GM12891 (cell line): ENCODE data around the gene PIAS3.
"Not testable (repeated sequence)": the region's sequence is repeated elsewhere in the genome, so short reads cannot be mapped to it uniquely, and the experiment has no call there.

Experiments used
- DNase-seq: peaks from one replicate; pipeline ENCODE4 v3.0.0; 2011; ENCODE audit warnings: low spot score; ENCODE audit not compliant: insufficient read length
- FAIRE-seq: peaks from 2 replicates; lab custom pipeline; 2011; peaks lifted over from hg19 to GRCh38; lab: Jason Lieb, UNC
- PAX5 ChIP-seq: IDR thresholded peaks from 2 replicates; pipeline ENCODE4 v1.6.1; 2011; ENCODE audit warnings: low read length, moderate library complexity, mild to moderate bottlenecking; ENCODE audit not compliant: insufficient read depth, severe bottlenecking
- POLR2A ChIP-seq: IDR thresholded peaks from 2 replicates; pipeline ENCODE4 v1.6.1; 2011; ENCODE audit warnings: low read depth, low read length, control low read depth
- POLR2AphosphoS5 ChIP-seq: IDR thresholded peaks from 2 replicates; pipeline ENCODE4 v1.6.1; 2011; ENCODE audit warnings: low read depth, low read length, control low read depth
- POU2F2 ChIP-seq: IDR thresholded peaks from 2 replicates; pipeline ENCODE4 v1.6.1; 2011; ENCODE audit warnings: low read depth, mild to moderate bottlenecking, control low read depth, low read length, moderate library complexity
- SPI1 ChIP-seq: IDR thresholded peaks from 2 replicates; pipeline ENCODE4 v1.6.1; 2011; ENCODE audit warnings: low read depth, low read length, control low read depth
- TAF1 ChIP-seq: IDR thresholded peaks from 2 replicates; pipeline ENCODE4 v1.6.1; 2011; ENCODE audit warnings: low read depth, low read length, control low read depth

Gene PIAS3

DNA sequence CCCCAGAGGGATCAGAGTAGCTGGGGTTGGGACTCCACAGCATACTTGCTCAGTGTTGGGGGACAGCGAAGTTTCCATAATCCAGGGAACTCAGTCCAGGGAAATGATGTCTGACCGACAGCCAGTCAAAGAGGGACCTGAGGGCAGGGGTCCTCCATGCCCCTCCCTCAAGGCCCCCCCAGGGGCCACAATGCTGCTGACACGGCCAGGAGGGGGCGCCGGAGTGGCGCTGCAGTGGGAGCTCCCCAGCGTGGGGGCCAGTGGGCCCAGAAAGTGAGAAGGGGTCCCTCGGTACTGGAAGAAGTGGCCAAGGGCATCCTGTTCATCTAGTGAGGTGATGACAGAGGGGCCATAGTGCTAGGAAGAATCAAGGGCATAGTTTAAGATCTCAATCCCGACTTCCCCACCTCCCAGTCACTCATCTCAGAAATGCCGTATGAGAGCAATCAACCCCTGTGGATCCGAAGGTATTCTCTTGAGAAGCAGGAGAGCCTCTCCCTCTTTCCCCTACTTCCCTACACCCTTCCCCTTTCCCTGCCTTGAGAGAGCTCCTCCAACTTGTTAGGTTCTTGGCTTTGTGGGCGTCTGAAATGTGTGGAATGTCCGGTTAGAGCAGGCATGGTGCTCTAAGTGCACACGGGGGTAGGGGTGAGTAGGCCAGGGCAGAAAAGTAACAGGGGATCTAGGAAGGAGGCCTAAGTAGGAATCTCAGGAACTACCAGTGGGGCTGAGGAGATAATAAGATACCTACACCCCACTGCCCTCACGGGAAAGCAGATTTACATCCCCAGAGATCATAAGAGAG lies 9.3 kb downstream of the PIAS3 start:
- TF ChIP-seq POLR2AphosphoS5 (no peak), POU2F2 (no peak), SPI1 (no peak), POLR2A (no peak), PAX5 (no peak), TAF1 (no peak)
- no peak for FAIRE-seq
- DNase-seq: no peak

DNA sequence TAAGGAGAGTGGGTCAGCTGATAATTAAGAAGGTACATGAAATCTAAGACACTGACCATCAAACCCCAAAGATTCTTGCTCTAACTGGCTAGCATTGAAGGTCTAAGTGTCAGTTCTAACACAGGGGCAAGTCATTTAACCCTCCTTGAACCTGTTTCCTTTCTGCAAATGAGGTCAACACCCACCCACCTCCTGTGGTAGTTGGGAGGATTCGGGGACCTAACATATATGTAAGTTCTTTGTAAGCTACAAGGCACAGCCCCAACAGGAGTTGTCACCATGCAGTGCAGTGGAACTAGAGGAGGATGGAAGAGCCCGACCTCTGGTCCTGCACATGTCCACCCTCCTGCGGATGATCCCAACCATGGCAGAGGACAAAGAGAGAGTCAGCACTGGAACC lies 11.1 kb downstream of the PIAS3 start:
- DNase-seq: no peak
- FAIRE-seq: no peak
- TF ChIP-seq TAF1: no peak
- TF ChIP-seq PAX5: no peak
- TF ChIP-seq POU2F2: no peak
- no peak for TF ChIP-seq POLR2A
- TF ChIP-seq POLR2AphosphoS5: no peak
- no peak for TF ChIP-seq SPI1

DNA sequence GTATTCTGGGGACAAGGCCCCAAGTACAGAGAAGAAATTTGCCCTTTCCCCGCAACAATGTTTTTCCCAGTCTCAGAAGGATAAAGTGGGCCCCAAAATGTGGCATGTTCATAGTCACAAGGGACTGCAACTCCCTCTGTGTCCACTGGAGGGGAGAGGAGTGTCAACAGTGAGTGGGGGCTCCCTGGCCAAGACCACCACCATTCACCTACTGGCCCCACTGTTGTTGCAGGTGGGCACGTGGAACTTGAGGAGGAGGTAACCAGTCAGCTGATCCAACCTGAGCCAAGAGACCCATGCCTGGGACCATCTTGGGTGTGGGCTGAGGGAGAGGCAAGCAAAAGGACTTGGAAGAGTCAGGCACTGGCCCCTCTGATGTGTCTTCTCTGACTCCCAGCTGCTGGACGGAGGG lies 12.7 kb downstream of the PIAS3 start:
- FAIRE-seq (peak; percentile 72), DNase-seq (peak; percentile 66)
- TF ChIP-seq POLR2AphosphoS5 (no peak), TAF1 (no peak), POLR2A (no peak), POU2F2 (no peak), PAX5 (no peak), SPI1 (no peak)

DNA sequence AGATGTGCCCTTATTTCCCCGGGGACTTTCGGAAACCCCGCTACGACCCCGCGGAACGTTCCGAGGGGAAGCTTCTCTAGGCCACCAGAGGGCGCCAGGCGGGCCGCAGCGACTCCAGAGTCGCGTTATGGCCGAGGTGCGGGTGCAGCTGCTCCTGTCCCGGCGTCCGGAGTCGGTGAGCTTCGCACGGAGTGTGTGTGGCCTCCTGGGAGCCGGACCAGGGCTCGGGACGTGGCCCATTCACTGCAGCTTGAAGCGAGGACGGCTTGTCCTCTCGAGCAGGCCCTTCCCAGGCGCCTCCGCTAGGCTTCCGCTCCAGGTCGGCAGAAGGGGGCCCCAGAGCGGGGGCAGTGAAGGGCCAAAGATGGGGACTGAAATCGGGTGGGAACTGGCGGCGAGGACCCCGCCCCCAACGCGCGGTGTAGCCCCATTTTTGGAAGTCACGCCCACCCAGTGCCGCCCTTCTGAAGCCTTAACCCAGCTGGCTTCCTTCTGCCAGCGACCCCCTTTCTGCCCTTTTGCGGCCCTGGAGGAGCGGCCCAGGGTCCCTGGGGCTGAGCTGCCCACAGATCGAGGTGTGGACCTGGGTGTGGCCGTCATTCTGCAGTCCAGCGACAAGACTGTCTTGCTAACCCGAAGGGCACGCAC lies 13.2 kb downstream of the PIAS3 start, which contains the start of gene NUDT17:
Gene NUDT17 (plus strand): TSS at position 117 of the 648 bp plus-strand sequence. CDS start 11 bp downstream, at position 128.
- FAIRE-seq: peak; percentile 26
- peak; percentile 88 for DNase-seq
- TF ChIP-seq POLR2AphosphoS5 (0 out of 2 replicates have a peak, but pooled peaks have one; percentile 36), POLR2A (no peak), SPI1 (no peak), TAF1 (no peak), PAX5 (peak; percentile 38), POU2F2 (no peak)

DNA sequence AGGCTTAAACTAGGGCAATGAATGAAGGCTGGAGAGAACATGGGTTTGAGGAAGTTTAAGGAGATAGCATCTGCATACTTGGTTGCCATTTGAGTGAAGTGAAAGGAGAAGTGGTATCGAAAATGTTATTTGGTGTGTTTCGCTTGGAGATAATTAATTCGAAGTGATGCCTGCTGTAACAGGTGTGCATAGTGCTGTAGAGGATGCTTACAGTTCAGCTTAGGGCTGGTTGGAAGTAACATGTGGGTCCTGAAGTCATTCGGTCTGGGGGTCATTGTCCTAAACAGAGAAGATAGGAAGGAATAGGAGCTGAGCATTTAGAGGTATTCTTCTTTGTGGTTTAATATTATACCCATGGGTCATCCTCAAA lies 13.8 kb downstream of the PIAS3 start:
- DNase-seq: no peak
- FAIRE-seq: peak; percentile 96
- TF ChIP-seq TAF1: no peak
- TF ChIP-seq POLR2A: no peak
- TF ChIP-seq SPI1: peak; percentile 95

DNA sequence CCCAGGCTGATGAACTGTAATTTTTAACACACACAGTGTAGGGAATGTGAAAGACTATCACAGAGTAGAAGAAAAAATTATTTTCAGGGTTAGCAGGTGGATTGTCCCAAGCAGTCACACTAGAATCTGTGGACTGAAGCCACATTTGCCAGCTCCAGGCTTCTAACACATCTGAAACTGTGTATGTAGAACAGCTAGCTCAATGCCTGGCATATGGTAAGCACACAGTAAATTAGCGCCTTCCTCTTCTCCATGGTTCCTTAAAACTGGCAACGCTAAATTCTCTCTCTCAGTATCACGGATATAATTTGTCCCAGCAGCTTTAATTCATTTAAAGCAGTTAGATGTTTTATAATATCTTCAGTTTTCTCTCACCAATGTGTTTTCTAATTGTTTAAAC lies 15.8 kb downstream of the PIAS3 start:
- DNase-seq (no peak), FAIRE-seq (no peak)
- TF ChIP-seq PAX5 (no peak), POU2F2 (no peak), POLR2A (no peak), SPI1 (no peak), POLR2AphosphoS5 (no peak), TAF1 (no peak)

DNA sequence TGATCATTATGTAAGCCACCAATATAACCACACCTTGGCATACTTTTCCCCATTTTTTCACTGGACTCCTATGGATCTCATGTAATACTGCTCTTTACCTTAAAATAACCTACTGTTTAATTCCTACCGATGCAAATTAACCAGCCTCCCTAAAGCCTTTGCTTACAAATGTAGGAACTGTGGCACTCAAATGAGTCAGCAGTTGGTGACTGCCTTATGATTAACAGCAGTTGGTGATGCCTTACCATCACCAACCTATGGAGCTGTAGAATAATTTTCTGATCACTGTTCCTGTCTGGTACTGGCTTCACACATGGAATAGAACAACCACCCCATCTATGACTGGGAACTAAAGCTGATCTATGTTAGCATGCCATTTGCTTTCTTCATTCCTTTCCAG lies 21.2 kb downstream of the PIAS3 start:
- FAIRE-seq (no peak), DNase-seq (no peak)
- TF ChIP-seq POLR2A (no peak), POU2F2 (no peak), POLR2AphosphoS5 (no peak), TAF1 (no peak), PAX5 (no peak), SPI1 (no peak)

DNA sequence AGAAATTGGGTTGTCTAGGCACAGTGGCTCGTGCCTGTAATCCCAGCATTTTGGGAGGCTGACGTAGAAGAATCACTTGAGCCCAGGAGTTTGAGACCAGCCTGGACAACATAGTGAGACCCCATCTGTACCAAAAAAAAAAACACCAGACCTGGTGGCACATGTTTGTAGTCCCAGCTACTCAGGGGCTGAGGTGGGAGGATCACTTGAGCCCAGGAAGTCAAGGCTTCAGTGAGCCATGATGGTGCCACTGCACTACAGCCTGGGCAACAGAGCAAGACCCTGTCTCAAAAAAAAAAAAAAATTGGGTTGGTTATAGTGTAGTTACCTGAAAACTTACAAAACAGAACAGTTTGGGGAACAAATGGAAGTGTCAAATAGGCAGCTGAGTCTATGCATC lies 28.1 kb downstream of the PIAS3 start:
- not testable (repeated sequence) for DNase-seq, FAIRE-seq

DNA sequence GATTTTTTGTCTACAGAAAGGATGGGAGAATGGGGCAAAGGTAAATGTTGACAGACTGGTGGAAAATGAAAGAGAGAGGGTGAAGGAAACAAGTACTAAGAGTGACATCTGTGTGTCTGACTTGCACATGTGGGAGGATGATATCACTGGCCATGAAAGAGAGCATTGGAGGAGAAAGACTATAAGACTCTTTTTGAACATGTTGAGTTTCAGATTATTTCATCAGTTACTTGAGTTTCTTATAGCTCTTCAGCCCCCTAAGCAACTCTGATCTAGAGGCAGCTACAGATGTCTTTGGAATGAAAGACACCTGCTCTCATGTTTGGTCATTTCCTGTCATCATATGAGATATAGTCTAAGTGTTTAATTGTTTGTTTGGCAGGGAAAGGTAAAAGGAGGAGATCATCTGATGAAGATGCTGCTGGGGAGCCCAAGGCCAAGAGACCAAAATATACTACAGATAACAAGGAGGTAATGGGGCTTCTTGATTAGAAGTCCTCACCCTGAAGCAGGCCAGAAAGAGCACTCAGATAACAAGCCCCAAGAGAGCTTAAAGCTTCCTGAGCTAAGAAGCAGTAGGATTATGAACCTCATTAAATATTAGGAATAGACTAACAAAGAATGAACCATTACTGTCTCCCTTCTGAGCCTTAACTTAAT lies 30.4 kb downstream of the PIAS3 start:
- TF ChIP-seq TAF1: no peak
- DNase-seq: no peak
- no peak for FAIRE-seq

DNA sequence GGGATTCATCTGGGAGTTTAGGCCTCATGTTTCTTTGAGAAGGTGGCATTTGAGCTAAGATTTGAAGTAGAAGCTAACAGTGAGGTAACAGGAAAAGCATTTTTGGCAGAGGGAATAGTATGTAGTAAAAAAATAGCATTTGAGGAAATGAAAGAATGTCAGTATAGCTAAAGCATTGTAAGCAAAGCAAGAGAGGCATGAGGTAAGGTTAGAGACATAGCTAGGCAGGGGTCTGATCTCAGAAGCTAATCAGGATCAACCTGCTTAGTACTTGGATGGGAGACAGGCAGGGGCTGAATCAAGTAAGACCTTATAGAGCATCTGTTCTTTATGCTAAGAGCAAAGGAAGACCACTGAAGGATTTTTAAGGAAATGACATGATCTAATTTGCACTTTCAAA lies 30.9 kb downstream of the PIAS3 start:
- no peak for TF ChIP-seq POLR2AphosphoS5
- no peak for TF ChIP-seq POLR2A
- TF ChIP-seq TAF1: no peak
- TF ChIP-seq SPI1: peak; percentile 51
- no peak for TF ChIP-seq PAX5
- no peak for TF ChIP-seq POU2F2
- DNase-seq (no peak), FAIRE-seq (no peak)
